NCI-H1930 (cell line): ENCODE data around the gene TNIP2.
"Not testable (repeated sequence)": the region's sequence is repeated elsewhere in the genome, so short reads cannot be mapped to it uniquely, and the experiment has no call there.

ENCODE experiments used
- DNase-seq, 2 experiments: peaks; one replicate each; lab custom pipeline; 2025; lab: John Stamatoyannopoulos, UW

TNIP2 gene

DNA sequence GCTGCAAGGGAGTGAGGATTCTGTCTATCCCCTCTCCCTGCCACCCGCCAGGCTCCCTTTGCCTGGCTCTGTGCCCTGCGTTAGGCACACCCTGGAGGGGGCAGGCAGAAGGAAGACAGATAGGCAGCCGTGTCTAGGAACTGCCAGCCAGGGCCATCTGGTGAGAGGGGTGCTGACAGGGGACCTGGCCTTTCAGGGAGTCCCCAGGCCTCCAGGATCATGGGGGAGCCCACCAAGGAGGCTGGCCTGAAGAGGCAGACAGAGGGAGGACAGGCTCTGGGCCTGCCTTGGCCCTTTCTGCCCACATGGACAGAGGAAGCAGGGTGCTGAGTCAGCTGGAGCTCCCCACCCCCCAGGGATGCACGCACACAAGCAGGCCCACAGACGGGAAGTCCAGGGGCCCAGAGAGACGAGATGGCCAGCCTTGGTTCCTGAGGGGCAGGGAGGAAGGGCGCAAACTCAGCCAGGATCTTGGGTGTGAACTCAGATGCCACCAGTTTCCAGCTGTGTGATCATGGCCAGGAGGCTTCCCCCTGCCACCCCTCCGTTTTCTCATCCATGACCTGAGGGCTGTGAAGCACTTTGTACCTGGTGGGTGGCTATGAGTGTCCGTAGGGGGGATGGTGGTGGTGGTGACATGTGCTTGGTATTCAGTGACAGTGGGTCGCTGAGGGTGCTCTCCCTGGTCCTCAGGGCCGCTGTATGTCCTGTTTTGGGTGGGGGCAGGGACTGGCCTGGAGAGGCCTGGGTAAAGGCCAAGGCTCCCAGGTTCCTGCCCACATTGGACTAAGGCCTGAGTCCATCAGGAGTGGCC, 38.6 kb upstream of the TNIP2 start:
- no peak for DNase-seq

DNA sequence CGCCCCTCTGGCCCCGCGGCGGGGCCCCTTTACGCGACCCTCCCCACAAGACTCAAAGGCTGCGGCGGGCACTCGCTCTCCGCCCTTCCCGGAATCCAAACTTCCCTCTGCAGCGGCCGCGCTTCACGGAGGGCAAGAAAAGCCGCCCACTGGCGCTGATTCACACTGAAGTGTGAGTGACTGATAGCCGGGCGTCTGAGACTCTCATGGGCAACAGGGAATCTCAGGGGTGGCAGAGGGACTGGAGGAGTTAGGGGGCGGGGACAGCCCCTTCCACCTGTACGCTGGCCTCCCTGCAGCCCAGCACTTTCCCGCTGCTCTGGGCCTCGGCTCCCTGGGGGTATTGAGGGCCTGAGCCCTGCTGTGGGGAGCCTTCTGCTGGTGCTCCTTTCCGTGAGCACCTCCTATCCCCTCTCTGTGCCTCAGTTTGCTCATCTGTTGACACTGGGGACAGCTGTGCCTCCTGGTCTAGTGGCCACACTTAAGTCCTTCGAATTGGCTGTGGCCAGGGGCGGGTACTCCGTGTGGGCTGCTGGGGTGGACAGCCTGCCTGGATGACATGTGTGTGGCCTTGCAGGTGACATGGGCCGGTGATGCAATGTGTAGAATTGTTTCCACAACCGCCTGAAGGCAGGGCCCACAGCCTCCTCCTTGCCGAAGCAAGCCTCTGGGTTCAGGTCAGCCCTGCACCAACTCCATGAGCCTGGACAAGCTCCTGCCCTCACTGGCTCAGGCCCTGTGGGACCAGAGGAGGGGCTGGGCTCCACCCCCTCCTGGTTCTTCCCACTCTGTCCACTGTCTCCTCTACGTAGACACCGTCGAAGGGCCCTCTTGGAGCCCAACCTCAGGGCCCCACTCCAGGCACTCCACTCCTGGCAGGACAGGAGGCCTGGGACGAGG, 37.7 kb upstream of the TNIP2 start:
- no peak for DNase-seq

DNA sequence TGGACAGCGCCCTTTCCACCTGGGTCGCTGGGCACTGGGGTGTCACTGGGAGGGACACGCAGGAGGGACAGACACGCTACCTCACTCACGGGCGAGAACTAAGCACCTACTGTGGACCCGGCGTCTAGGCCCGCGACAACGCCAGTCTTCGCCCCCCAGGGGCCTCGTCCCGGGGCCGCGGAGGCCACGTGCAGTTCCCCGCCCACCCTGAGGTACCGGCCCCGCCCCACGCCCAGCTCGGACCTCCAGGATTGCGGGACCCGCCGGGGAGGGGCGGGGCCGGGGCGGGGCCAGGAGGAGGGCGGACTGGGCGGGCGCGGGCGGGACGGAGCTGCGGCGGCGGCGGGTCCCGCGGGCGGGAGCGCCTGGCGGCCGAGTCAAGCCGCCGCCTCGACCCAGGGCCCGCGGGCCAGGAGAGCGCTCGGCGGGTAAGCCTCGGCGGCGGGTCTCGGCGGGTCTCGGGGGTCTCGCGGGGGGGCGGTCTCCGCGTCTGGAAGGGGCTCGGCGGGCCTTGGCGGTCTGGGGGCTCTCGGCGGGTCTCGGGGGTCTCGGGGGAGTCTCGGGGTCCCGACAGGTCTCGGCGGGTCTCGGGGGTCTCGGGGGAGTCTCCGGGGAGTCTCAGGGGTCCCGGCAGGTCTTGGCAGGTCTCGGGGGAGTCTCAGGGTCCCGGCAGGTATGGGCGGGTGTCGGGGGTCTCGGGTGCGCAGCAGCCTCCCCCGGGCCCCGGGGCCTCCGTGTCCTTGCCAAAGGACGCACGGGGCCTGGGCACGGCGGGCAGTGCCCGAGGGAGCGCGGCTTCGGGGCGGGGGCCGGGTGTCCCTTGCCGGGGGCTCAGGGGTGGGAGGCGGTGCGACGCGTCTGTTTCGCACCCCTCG, 36.8 kb upstream of the TNIP2 start, which contains the start of gene SH3BP2:
Gene SH3BP2, plus strand, starts transcription at position 375 of the 875 bp plus-strand sequence. CDS start 27,533 bp downstream, outside the sequence.
- DNase-seq = peak; percentile 36 to 43

DNA sequence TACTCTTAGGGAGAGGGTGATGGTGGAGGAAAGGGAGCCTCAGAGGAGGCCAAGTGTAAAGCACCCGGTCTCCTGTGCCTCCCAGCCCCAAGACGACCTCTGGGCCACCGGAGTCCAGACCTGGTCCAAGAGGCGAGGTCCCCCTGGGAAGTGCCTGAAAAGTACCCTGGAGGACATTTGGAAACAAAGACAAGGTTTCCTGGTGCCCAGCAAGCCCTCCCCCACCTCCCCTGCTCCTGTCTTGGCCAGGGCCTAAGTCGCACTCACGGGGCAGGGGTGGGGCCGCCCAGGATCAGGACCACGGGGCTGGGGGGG, 36.2 kb upstream of the TNIP2 start:
- no peak for DNase-seq

DNA sequence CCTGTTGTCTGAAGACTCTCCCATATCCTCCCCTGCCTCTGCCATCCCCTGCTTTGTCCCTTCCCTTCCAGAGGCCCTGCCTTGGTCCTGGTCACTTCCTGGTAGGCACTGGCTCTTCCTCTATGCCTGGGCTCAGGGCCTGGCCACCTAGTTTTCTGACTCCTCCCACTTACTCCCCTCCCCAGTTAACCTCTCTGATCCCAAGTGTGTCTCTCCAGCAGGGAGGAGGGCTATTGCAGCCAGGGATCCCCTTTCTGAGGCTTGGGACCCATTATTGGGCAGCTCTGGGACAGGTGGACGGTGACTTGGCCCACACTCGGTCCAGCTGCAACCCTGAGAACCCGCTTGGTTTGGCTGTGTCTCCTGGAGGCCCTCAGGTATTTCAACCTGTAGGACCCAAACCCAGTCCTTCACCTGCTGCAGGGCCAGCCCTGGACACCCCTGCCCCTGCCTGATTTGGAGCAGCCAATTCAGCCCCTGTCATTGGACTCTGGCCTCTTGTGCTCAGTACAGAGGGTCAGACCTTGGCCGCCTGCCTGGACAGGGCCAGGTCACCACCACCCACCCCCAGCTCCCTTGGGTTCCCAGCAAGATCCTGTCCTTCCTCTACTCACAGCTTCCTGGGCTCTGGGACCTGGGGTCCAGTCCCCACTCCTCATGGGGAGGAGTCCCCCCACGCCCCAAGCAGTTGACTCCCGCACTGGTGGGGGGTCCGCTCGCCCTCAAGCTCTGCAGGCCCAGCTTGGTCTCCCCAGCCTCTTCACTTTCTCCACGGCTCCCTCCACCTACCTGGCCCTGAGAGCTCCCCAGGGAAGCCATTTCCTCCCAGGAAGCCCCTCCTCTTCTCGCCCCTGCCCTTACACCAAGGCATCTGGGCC, 35.6 kb upstream of the TNIP2 start:
- DNase-seq = no peak

DNA sequence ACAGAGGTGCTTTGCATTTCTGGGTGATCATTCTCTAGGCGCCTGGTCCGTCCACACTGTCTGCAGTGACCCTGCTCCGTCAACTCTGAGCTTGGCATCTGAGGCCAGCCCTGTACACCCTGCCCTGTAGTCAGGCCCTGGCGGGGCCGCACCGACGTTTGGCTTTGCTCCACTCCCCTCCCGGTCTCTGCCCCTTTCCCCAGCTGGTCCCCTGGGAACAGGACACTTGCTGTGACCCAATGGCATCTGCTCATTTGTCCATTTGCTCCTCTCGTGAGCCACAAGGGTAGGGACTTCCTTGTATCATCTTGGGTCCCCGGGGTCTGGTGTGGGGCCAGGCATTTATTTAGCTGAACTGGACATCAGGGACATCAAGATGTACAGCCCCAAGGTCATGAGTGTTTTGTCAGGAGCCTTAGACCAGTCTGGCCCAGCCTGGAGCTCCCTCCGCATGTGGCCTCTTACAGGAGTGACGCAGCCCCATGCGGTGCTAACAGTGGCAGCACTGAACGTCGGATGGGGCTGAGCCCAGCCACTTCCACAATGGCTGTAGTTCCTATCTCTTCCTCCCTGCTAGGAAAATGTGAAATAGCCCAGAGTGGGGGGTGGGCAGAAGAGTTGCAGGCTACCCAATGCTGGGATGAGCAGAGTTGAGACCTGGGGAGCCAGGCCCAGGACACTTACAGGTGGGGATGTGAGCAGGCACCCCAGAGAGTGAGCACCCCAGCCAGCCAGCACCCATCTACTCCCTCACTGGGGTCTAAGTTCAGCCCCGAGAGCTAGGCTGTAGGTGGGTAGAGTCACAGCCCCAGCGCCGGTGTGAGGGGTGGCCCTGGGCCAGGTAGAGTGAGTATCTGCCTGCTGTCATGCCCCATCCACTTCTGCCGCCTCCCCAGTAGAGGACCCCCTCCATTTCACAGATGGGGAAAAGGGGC, 34.7 kb upstream of the TNIP2 start:
- no peak for DNase-seq

DNA sequence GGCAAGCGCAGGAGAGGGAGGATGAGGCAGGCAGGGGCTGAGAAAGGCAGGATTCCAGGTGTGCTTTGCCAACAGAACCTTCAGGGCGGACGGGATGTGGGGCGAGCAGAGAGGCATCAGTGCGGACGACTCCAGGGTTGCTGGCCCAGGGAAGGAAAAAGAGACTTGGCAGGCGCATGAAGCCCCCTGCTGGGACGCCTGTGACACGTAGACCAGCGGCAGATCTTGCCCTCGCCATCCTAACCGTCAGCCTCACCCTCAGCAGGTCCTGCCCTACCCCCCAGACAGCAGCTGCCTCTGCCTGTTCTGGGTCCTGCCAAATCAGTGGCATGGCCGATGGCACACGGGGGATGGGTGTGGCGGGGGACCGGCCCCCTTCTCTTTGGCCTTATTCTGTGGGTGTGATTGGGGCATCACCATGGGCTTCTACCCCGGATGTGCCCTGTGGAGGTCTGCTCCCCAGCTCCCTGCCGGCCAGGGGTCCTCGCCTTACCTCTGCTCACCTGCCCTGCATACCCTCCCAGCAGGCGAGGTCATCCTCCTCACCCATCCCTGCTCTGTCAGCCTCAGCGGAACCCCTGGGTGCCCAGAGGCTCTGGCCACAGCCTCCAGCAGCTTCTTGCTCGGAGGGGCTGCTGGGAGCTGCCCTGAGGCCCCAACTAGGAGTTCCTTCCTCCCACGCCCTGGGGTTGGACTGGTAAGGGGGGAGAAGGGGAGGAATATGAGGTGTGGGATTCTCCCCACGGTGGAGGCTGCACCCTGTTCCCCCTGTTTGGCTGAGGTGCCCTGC, 33.9 kb upstream of the TNIP2 start:
- DNase-seq = no peak

DNA sequence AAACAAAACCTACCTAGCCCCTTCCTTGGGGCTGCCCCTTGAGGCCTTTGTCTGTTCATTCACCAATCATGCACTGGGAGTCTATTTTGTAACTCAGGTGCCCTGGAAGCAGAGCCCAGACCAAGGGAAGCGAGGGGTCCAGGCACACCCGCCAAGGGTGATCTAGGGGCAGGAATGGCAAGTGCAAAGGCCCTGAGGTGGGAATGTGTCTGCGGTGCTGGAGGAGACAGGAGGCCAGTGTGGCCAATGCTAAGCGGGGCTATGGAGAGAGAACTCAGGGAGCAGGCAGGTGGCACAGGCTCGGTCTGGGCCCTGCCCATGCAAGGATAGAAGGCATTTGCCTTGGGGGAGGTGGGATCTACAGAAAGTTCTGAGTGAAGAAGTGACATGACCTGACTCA, 33.2 kb upstream of the TNIP2 start:
- no peak for DNase-seq

DNA sequence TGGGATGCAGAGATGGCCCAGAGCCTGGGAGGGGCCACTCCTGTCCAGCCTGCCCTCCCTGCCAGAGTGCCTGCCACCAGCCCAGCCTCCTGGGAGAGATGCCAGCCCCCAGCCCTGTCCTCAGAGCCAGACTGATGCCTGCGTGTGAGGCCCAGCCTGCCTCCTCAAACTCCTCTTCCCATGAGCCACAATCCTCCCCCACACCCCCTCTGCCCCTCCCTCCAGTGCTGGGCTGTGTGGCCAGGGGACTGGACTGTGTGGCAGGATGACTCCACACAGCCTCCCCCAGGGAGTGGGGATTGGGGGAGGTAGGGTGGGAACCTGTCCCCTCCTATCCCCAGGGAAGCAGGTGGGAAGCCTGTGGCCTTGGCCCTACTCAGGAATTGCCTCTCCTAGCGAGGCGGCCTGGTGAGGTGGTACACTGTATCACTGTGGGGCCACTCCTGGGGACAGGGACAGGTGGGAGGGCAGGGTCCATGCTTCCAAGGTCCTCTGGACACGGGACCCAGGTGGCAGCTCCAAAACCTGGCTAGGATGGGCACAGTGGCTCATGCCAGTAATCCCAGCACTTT, 32.5 kb upstream of the TNIP2 start:
- DNase-seq = no peak

DNA sequence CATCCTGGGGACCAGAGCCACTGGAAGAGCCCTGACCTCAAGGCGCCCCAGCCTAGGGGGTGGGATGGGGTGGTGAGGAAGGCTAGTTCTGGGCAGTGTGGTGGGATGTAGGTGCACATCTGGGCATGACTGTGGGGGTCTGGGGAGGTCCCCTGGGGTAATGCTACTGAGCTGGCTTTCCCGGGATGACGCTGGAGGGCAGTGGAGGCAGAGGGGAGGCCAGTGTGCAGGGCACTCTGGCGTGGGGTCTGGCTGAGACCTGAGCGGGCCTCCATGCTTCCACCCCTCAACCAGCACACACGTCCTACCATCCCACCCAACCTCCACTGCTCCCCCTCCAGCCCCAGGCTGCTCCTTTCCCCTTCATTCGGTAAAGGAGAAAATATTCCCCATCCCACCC, 32.0 kb upstream of the TNIP2 start:
- DNase-seq = no peak

DNA sequence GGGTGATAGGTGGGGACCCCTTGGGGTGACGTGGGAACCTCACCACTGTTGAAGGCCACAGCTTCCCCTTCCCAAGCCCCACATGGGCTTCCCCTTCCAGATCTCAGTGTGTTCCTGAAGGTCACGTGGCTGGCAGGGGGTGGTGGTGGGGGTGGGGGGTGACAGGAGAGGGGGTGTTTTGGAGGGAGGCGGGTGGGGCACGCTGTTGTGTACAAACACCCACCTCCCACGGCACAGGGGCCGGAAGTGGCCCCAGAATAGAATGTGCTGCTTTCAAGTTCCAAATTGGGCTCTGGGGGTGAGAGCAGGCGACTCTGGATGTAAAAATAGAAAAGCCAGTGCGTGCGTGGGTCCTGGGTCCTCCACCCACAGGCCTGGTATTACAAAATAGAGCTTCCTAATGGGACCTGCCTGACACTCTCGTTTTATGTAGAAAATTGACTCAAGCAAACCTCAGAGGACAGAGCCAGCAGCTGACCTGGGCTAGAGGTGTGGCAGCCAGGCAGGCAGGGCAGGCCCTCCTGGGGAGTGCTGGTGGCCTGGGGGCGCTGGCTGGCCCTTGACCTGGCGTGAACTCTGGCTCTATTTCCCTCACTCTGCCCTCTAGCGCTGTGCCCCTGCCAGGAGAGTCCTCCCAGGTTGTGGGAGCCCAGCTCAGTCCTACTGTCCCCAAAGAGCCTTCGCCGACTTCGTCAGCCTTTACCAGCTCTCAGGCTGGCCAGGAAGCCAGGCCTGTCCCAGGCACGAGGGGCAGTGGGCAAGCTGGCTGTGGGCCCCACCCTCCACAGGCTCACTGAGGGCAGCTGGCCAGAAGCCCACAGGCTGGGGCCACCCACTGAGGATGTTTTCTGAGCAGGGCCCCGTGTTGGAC, 31.3 kb upstream of the TNIP2 start:
- no peak for DNase-seq

DNA sequence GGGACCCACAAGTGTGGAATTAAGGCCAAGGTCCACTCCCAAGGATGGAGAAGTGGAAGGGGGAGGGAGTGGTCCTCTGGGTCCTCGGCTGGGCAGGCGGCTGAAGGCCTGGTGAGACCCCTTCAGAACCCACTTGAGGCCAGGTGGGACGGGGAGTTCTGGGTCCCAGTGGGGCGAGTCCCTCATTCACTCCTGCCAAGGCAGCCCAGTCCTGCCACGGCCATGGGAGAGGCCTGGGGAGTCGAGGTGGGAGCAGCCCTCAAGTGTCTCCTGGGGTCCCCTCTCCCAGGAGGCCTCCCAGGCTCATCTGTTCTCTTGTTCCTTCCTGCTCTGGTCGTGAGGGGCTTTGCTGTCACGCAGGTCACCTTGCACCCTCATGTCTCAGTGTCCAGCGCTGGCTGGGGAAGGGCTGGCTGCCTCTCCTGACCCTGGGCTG, 30.7 kb upstream of the TNIP2 start:
- DNase-seq = no peak

DNA sequence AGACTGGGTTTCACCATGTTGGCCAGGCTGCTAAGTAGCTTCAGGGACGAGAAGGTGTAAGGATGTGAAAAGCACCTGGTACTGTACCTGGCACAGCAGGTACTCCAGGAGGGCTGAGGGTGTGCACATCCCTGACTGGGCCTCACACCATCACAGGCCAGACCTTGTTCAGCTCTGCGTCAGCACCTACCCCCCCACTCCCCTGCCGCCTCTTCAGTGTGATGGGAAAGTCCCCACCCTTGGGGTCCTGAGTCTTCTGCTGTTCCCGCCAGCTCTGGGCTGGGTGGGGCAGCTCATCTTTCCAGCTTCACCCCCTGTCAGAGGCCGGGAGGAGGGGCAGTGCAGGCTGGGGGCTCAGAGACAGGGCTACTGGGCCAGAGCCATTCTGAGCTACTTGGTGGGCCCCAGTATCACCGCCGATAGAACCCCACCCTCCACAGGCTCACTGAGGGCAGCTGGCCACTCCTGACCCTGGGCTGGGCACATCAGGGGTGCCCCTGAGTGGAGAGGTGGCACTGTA, 30.1 kb upstream of the TNIP2 start:
- no peak for DNase-seq

DNA sequence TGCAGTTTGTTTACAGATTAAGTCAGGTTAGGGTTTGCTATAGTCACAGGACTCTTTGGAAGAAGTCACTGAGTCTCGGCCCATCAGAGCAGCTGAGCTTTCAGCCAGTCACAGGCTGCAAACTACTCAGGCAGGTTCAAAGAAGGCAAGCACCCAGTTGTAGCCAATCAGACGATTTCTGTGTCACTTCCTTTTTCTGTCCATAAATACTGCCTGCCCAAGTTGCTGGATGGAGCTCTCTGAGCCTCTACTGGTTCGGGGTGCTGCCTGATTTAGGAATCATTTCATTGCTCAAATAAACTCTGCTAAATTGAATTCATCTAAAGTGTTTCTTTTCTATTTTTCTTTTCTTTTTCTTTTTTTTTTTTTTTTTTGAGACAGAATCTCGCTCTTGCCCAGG, 29.5 kb upstream of the TNIP2 start:
- no peak for DNase-seq

DNA sequence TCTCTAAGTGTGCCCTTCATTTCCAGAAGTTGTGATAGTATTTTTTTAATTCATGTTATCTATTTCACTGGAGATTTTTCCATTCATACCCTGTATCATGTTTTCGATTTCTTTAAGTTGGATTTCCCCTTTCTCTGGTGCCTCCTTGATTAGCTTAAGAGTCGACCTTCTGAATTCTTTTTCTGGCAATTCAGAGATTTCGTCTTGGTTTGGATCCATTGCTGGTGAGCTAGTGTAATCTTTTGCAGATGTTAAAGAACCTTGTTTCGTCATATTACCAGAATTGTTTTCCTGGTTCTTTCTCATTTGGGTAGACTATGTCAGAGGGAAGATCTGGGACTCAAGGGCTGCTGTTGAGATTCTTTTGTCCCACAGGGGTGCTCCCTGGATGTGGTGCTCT, 27.7 kb upstream of the TNIP2 start:
- no peak for DNase-seq

DNA sequence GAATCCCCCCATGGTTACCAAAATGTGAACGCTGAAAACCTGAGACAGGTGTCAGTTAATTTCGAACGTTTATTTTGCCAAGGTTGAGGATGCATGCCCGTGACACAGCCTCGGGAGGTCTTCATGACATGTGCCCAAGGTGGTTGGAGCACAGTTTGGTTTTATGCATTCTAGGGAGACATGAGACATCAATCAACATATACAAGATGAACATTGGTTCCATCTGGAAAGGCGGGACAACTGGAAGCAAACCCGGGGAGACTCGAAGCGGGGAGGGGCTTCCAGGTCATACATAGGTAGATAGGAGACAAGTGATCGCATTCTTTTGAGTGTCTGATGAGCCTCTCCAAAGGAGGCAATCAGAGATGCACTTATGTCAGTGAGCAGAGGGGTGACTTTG, 25.8 kb upstream of the TNIP2 start:
- no peak for DNase-seq

DNA sequence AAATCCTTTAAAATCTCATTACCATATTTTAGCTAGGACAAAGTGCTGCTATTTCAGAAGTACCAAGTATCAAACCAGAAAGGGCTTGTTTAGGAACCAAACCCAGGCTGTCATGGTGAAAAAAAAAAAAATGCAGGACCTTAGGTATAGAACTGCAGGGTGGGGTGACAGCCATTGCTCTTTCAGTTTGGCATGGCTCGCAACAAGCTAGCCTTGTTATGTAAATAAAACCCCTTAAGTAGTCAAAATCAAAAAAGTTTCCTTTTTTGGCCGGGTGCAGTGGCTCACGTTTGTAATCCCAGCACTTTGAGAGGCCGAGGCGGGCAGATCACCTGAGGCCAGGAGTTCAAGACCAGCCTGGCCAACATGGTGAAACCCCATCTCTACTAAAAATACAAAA, 24.5 kb upstream of the TNIP2 start:
- DNase-seq = not testable (repeated sequence)

DNA sequence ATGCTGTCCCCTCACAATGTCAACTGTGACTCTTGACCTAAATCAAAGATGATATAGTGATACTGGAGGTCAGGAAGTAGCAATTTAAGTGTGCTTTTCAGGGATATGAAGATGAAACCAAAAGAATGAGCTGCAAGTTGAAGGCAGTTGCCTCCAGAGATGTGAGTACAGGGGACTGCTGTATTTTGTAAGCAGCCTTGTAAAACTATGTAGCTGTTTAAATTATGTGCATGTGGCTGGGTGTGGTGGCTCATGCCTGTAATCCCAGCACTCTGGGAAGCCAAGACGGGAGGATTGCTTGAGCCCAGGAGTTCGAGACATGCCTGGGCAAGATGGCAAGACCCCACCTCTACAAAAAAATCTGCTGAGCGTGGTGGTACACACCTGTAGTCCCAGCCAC, 15.1 kb upstream of the TNIP2 start:
- no peak for DNase-seq
